ENCODE data around the gene CNGA1.

CNGA1 gene

GRCh38 chr4:48039561-48039960 is 23.1 kb upstream of the CNGA1 start:
- Histone ChIP-seq H3K27me3 (replicated peaks in 2 of 5; ENCODE audit: control insufficient read depth in 4 of 5, insufficient read depth in 5 of 5, low read length in 4 of 5) (peaks cover 0 to 6% (median 0%) of the 10 kb centered on the region in 5 experiments), H3K27ac (ENCODE audit: insufficient read depth in 1 of 2, low read depth in 1 of 2, low read length in 2 of 2, poor library complexity in 1 of 2, severe bottlenecking in 2 of 2) (no peak overlapping the region), H3K9me3 (ENCODE audit: control extremely low read depth in 1 of 5, control insufficient read depth in 4 of 5, insufficient read depth in 2 of 5, low read depth in 1 of 5, low read length in 4 of 5) (no peaks in the 10 kb centered on the region), H3K4me3 (ENCODE audit: control insufficient read depth in 1 of 7, extremely low read depth in 1 of 7, insufficient read depth in 4 of 7, low read depth in 2 of 7, low read length in 6 of 7) (no peak overlapping the region), H3K36me3 (ENCODE audit: control insufficient read depth in 4 of 4, insufficient read depth in 4 of 4, low read length in 3 of 4) (no peaks in the 10 kb centered on the region), H3K4me1 (ENCODE audit: control extremely low read depth in 1 of 4, control insufficient read depth in 4 of 4, insufficient read depth in 4 of 4, low read length in 3 of 4) (no peaks in the 10 kb centered on the region)
- ChIA-PET POLR2A (no interaction called here), CTCF (no interaction called here)
- DNase-seq, result no peak

- no peaks in the 10 kb centered on the region for H3K9me3 ChIP-seq (ENCODE audit: control extremely low read depth in 1 of 5, control insufficient read depth in 4 of 5, insufficient read depth in 2 of 5, low read depth in 1 of 5, low read length in 4 of 5)
- no peak for DNase-seq
- ChIA-PET POLR2A (no interaction called here), CTCF (no interaction called here)
- WGBS (ENCODE audit: insufficient coverage), result 42% methylated on average over 2 of the region's 2 CpGs
- no peaks in the 10 kb centered on the region for H3K36me3 ChIP-seq (ENCODE audit: control insufficient read depth in 4 of 4, insufficient read depth in 4 of 4, low read length in 3 of 4)
- no peak overlapping the region for H3K4me3 ChIP-seq (ENCODE audit: control insufficient read depth in 1 of 7, extremely low read depth in 1 of 7, insufficient read depth in 4 of 7, low read depth in 2 of 7, low read length in 6 of 7)
- no peaks in the 10 kb centered on the region for H3K4me1 ChIP-seq (ENCODE audit: control extremely low read depth in 1 of 4, control insufficient read depth in 4 of 4, insufficient read depth in 4 of 4, low read length in 3 of 4)
- H3K27ac ChIP-seq (ENCODE audit: insufficient read depth in 1 of 2, low read depth in 1 of 2, low read length in 2 of 2, poor library complexity in 1 of 2, severe bottlenecking in 2 of 2), result no peak overlapping the region
- peaks cover 0 to 3% (median 0%) of the 10 kb centered on the region in 5 experiments for H3K27me3 ChIP-seq (replicated peaks in 2 of 5; ENCODE audit: control insufficient read depth in 4 of 5, insufficient read depth in 5 of 5, low read length in 4 of 5)
Observed at GRCh38 chr4:48038666-48039065, 22.2 kb upstream of the CNGA1 start.

- H3K36me3 ChIP-seq (ENCODE audit: control insufficient read depth in 4 of 4, insufficient read depth in 4 of 4, low read length in 3 of 4), result no peaks in the 10 kb centered on the region
- no peaks in the 10 kb centered on the region for H3K9me3 ChIP-seq (ENCODE audit: control extremely low read depth in 1 of 5, control insufficient read depth in 4 of 5, insufficient read depth in 2 of 5, low read depth in 1 of 5, low read length in 4 of 5)
- no peak for DNase-seq
- POLR2A ChIA-PET, result no interaction called here
- H3K27ac ChIP-seq (ENCODE audit: insufficient read depth in 1 of 2, low read depth in 1 of 2, low read length in 2 of 2, poor library complexity in 1 of 2, severe bottlenecking in 2 of 2), result no peak overlapping the region
- H3K4me3 ChIP-seq (ENCODE audit: control insufficient read depth in 1 of 7, extremely low read depth in 1 of 7, insufficient read depth in 4 of 7, low read depth in 2 of 7, low read length in 6 of 7), result no peak overlapping the region
- H3K4me1 ChIP-seq (ENCODE audit: control extremely low read depth in 1 of 4, control insufficient read depth in 4 of 4, insufficient read depth in 4 of 4, low read length in 3 of 4), result no peaks in the 10 kb centered on the region
- CTCF ChIA-PET, result interaction anchor here (1.0 to 1.5 kb wide), 3 partner anchors 10 to 102 kb away, joined by 3 to 4 read pairs (median 3); partner anchors contain the start of genes CNGA1 and NIPAL1
- no peaks in the 10 kb centered on the region for H3K27me3 ChIP-seq (replicated peaks in 2 of 5; ENCODE audit: control insufficient read depth in 4 of 5, insufficient read depth in 5 of 5, low read length in 4 of 5)
- 80% methylated on average over 1 of the region's 2 CpGs for WGBS (ENCODE audit: insufficient coverage)
Observed at GRCh38 chr4:48037117-48037462, 20.6 kb upstream of the CNGA1 start.

GRCh38 chr4:48035952-48036351 is 19.5 kb upstream of the CNGA1 start:
- DNase-seq, result no peak
- WGBS (ENCODE audit: insufficient coverage), result 100% methylated on average over 3 of the region's 3 CpGs
- Histone ChIP-seq H3K4me3 (ENCODE audit: control insufficient read depth in 1 of 7, extremely low read depth in 1 of 7, insufficient read depth in 4 of 7, low read depth in 2 of 7, low read length in 6 of 7) (no peak overlapping the region), H3K36me3 (ENCODE audit: control insufficient read depth in 4 of 4, insufficient read depth in 4 of 4, low read length in 3 of 4) (no peaks in the 10 kb centered on the region), H3K4me1 (ENCODE audit: control extremely low read depth in 1 of 4, control insufficient read depth in 4 of 4, insufficient read depth in 4 of 4, low read length in 3 of 4) (no peaks in the 10 kb centered on the region), H3K27me3 (replicated peaks in 2 of 5; ENCODE audit: control insufficient read depth in 4 of 5, insufficient read depth in 5 of 5, low read length in 4 of 5) (no peaks in the 10 kb centered on the region), H3K27ac (ENCODE audit: insufficient read depth in 1 of 2, low read depth in 1 of 2, low read length in 2 of 2, poor library complexity in 1 of 2, severe bottlenecking in 2 of 2) (no peak overlapping the region), H3K9me3 (ENCODE audit: control extremely low read depth in 1 of 5, control insufficient read depth in 4 of 5, insufficient read depth in 2 of 5, low read depth in 1 of 5, low read length in 4 of 5) (no peaks in the 10 kb centered on the region)
- ChIA-PET CTCF (interaction anchor here (0.9 to 1.5 kb wide), 4 partner anchors 11 to 30 kb away, joined by 3 to 4 read pairs (median 4); partner anchors contain the start of genes CNGA1 and NIPAL1), POLR2A (no interaction called here)

- no peak overlapping the region for H3K27ac ChIP-seq (ENCODE audit: insufficient read depth in 1 of 2, low read depth in 1 of 2, low read length in 2 of 2, poor library complexity in 1 of 2, severe bottlenecking in 2 of 2)
- H3K36me3 ChIP-seq (ENCODE audit: control insufficient read depth in 4 of 4, insufficient read depth in 4 of 4, low read length in 3 of 4), result no peaks in the 10 kb centered on the region
- WGBS (ENCODE audit: insufficient coverage), result no CpG with 5 or more reads among the region's 1 CpG
- DNase-seq, result peak; percentile 39 to 80 (median 77)
- H3K9me3 ChIP-seq (ENCODE audit: control extremely low read depth in 1 of 5, control insufficient read depth in 4 of 5, insufficient read depth in 2 of 5, low read depth in 1 of 5, low read length in 4 of 5), result no peaks in the 10 kb centered on the region
- no peaks in the 10 kb centered on the region for H3K4me1 ChIP-seq (ENCODE audit: control extremely low read depth in 1 of 4, control insufficient read depth in 4 of 4, insufficient read depth in 4 of 4, low read length in 3 of 4)
- ChIA-PET POLR2A (no interaction called here), CTCF (interaction anchor here (0.9 to 3.0 kb wide), 10 partner anchors 8 to 85 kb away, joined by 3 to 13 read pairs (median 4); no protein-coding TSS in a partner anchor)
- H3K27me3 ChIP-seq (replicated peaks in 2 of 5; ENCODE audit: control insufficient read depth in 4 of 5, insufficient read depth in 5 of 5, low read length in 4 of 5), result no peaks in the 10 kb centered on the region
- H3K4me3 ChIP-seq (ENCODE audit: control insufficient read depth in 1 of 7, extremely low read depth in 1 of 7, insufficient read depth in 4 of 7, low read depth in 2 of 7, low read length in 6 of 7), result no peak overlapping the region
Observed at GRCh38 chr4:48033825-48034413, 17.4 kb upstream of the CNGA1 start.

- ChIA-PET POLR2A (no interaction called here), CTCF (interaction anchor here (1.3 to 3.0 kb wide), 6 partner anchors 9 to 85 kb away, joined by 3 to 13 read pairs (median 4); no protein-coding TSS in a partner anchor)
- H3K4me1 ChIP-seq (ENCODE audit: control extremely low read depth in 1 of 4, control insufficient read depth in 4 of 4, insufficient read depth in 4 of 4, low read length in 3 of 4), result no peaks in the 10 kb centered on the region
- DNase-seq, result no peak
- no peaks in the 10 kb centered on the region for H3K27me3 ChIP-seq (replicated peaks in 2 of 5; ENCODE audit: control insufficient read depth in 4 of 5, insufficient read depth in 5 of 5, low read length in 4 of 5)
- H3K9me3 ChIP-seq (ENCODE audit: control extremely low read depth in 1 of 5, control insufficient read depth in 4 of 5, insufficient read depth in 2 of 5, low read depth in 1 of 5, low read length in 4 of 5), result no peaks in the 10 kb centered on the region
- H3K27ac ChIP-seq (ENCODE audit: insufficient read depth in 1 of 2, low read depth in 1 of 2, low read length in 2 of 2, poor library complexity in 1 of 2, severe bottlenecking in 2 of 2), result no peak overlapping the region
- H3K4me3 ChIP-seq (ENCODE audit: control insufficient read depth in 1 of 7, extremely low read depth in 1 of 7, insufficient read depth in 4 of 7, low read depth in 2 of 7, low read length in 6 of 7), result no peak overlapping the region
- H3K36me3 ChIP-seq (ENCODE audit: control insufficient read depth in 4 of 4, insufficient read depth in 4 of 4, low read length in 3 of 4), result no peaks in the 10 kb centered on the region
Observed at GRCh38 chr4:48033412-48033811, 16.9 kb upstream of the CNGA1 start.

GRCh38 chr4:48032721-48033120 is 16.2 kb upstream of the CNGA1 start:
- Histone ChIP-seq H3K9me3 (ENCODE audit: control extremely low read depth in 1 of 5, control insufficient read depth in 4 of 5, insufficient read depth in 2 of 5, low read depth in 1 of 5, low read length in 4 of 5) (no peaks in the 10 kb centered on the region), H3K27ac (ENCODE audit: insufficient read depth in 1 of 2, low read depth in 1 of 2, low read length in 2 of 2, poor library complexity in 1 of 2, severe bottlenecking in 2 of 2) (no peak overlapping the region), H3K4me1 (ENCODE audit: control extremely low read depth in 1 of 4, control insufficient read depth in 4 of 4, insufficient read depth in 4 of 4, low read length in 3 of 4) (no peaks in the 10 kb centered on the region), H3K36me3 (ENCODE audit: control insufficient read depth in 4 of 4, insufficient read depth in 4 of 4, low read length in 3 of 4) (no peaks in the 10 kb centered on the region), H3K27me3 (replicated peaks in 2 of 5; ENCODE audit: control insufficient read depth in 4 of 5, insufficient read depth in 5 of 5, low read length in 4 of 5) (no peaks in the 10 kb centered on the region), H3K4me3 (ENCODE audit: control insufficient read depth in 1 of 7, extremely low read depth in 1 of 7, insufficient read depth in 4 of 7, low read depth in 2 of 7, low read length in 6 of 7) (no peak overlapping the region)
- POLR2A ChIA-PET, result no interaction called here
- CTCF ChIA-PET, result interaction anchor here (1.1 to 3.0 kb wide), 4 partner anchors 18 to 54 kb away, joined by 3 to 13 read pairs (median 4); no protein-coding TSS in a partner anchor
- no peak for DNase-seq

All from common myeloid progenitor, CD34-positive (primary cell).